Lower leg skin (tissue), 4 donors: ENCODE measurements around the gene BABAM2. TPM values are rescaled to one million over a fixed set of nuclear protein-coding genes. Genes with fewer than 3 reads are reported as not detected.

Experiments used
- DNase-seq, 2 donors: peaks; one replicate each; pipeline ENCODE4 v3.0.0-alpha.2; 2019; ENCODE audit warnings: low spot score in 2 of 2
- H3K4me3 ChIP-seq: fragments of 200-600 bp; sonication (generic); 2 replicates; pipeline ENCODE4 v1.5.1; 2017; ENCODE audit warnings: mild to moderate bottlenecking, low read depth; ENCODE audit not compliant: poor library complexity, severe bottlenecking
- CTCF ChIP-seq, 3 donors: fragments of 450-650 bp; IDR thresholded peaks; one replicate each; pipeline ENCODE4 v1.5.1; 2016; ENCODE audit warnings: antibody characterized with exemption in 3 of 3, mild to moderate bottlenecking in 3 of 3, moderate library complexity in 2 of 3
- POLR2A ChIP-seq, 2 donors: fragments of 450-650 bp; IDR thresholded peaks; one replicate each; pipeline ENCODE4 v1.6.1; 2016 to 2017; ENCODE audit warnings: antibody characterized with exemption in 2 of 2, mild to moderate bottlenecking in 1 of 2, moderate library complexity in 1 of 2
- WGBS, 2 donors: methylation state at CpG; one replicate each; pipeline ENCODE4 v1.1.5; 2018; 5-methylcytosine and 5-hydroxymethylcytosine counted together
- intact Hi-C: fragments of 100-400 bp; cut with DNase I; formaldehyde crosslinking; loops from one replicate; pipeline ENCODE4 v1.15.0; 2023; ENCODE audit warnings: low total_unique reads
- total RNA-seq, 4 donors: library from RNA; depleted of rRNA; stranded (reverse); fragments of >200 nt; gene quantifications; one replicate each; pipeline ENCODE4 v1.1.0, GENCODE V29; 2016

Gene BABAM2
- total RNA-seq, 4 donors from 2014 or later = 18.4 to 28.5 (median 23.9) TPM

GRCh38 chr2:28288620-28289019 is 398.1 kb downstream of the BABAM2 start:
- H3K4me3 ChIP-seq = no peak overlapping the region
- intact Hi-C loops = no loop called here
- WGBS, 2 donors = 98% methylated on average over 5 of the region's 5 CpGs
- DNase-seq = no peak
- TF ChIP-seq CTCF (IDR thresholded peaks at IDR 0.05) (no peak), POLR2A (IDR thresholded peaks at IDR 0.05) (no peak)

- intact Hi-C loops = no loop called here
- 81 to 84% methylated on average over 9 of the region's 9 CpGs for WGBS, 2 donors
- no peak for DNase-seq
- H3K4me3 ChIP-seq = no peak overlapping the region
- TF ChIP-seq CTCF (IDR thresholded peaks at IDR 0.05) (no peak), POLR2A (IDR thresholded peaks at IDR 0.05) (no peak)
Observed at GRCh38 chr2:28291811-28292440, 401.4 kb downstream of the BABAM2 start.

- 78% methylated on average over 2 of the region's 2 CpGs for WGBS, 2 donors
- no peak for TF ChIP-seq POLR2A (IDR thresholded peaks at IDR 0.05)
- TF ChIP-seq CTCF (IDR thresholded peaks at IDR 0.05) = no peak
- intact Hi-C loops = no loop called here
- no peak overlapping the region for H3K4me3 ChIP-seq
- DNase-seq = no peak
Observed at GRCh38 chr2:28292491-28292890, 402.0 kb downstream of the BABAM2 start.

GRCh38 chr2:28293416-28293815 is 402.9 kb downstream of the BABAM2 start:
- no peak for TF ChIP-seq CTCF (IDR thresholded peaks at IDR 0.05)
- no peak for TF ChIP-seq POLR2A (IDR thresholded peaks at IDR 0.05)
- intact Hi-C loops = no loop called here
- no peak for DNase-seq
- WGBS, 2 donors = 52 to 53% methylated on average over 5 of the region's 5 CpGs
- no peak overlapping the region for H3K4me3 ChIP-seq

- no peak overlapping the region for H3K4me3 ChIP-seq
- intact Hi-C loops = no loop called here
- no peak for TF ChIP-seq CTCF (IDR thresholded peaks at IDR 0.05)
- TF ChIP-seq POLR2A (IDR thresholded peaks at IDR 0.05) = no peak
- WGBS, 2 donors = 88 to 93% methylated on average over 1 of the region's 1 CpG
- no peak for DNase-seq
Observed at GRCh38 chr2:28294451-28294850, 403.9 kb downstream of the BABAM2 start.

- intact Hi-C loops = no loop called here
- H3K4me3 ChIP-seq = no peak overlapping the region
- no peak for DNase-seq
- TF ChIP-seq POLR2A (IDR thresholded peaks at IDR 0.05) (no peak), CTCF (IDR thresholded peaks at IDR 0.05) (no peak)
- 91 to 93% methylated on average over 7 of the region's 7 CpGs for WGBS, 2 donors
Observed at GRCh38 chr2:28296243-28296642, 405.7 kb downstream of the BABAM2 start.
